HEK293 (cell line): ENCODE results near the gene IL17C.

Experiments used
- CTCF ChIA-PET: fragments of 350-600 bp; formaldehyde crosslinking; extraction: SDS; loops from one replicate; lab custom pipeline; 2021; ENCODE audit warnings: antibody characterized with exemption; lab: Yijun Ruan, JAX
- POLR2A ChIA-PET: fragments of 300-600 bp; formaldehyde crosslinking; extraction: SDS; loops from one replicate; lab custom pipeline; 2020; ENCODE audit warnings: antibody characterized with exemption, inconsistent platforms; lab: Yijun Ruan, JAX
- H3K27ac ChIP-seq: fragments of 200-500 bp; sonication (Bioruptor generic); 2 replicates; pipeline ENCODE4 v1.5.1; 2014; ENCODE audit warnings: low read depth, low read length, control low read depth, inconsistent platforms; ENCODE audit errors: extremely low read depth
- H3K36me3 ChIP-seq, 2 experiments: fragments of 200-500 bp in 1 of 2; sonication (Bioruptor generic) in 1 of 2; 1 replicate in 1 of 2; 2 replicates in 1 of 2; pipeline ENCODE4 v1.5.1; 2014 to 2017; ENCODE audit warnings: inconsistent platforms in 2 of 2, low read length in 2 of 2; ENCODE audit not compliant: control insufficient read depth in 2 of 2, insufficient read depth in 1 of 2
- H3K4me1 ChIP-seq: fragments of 200-500 bp; sonication (Bioruptor generic); 2 replicates; pipeline ENCODE4 v1.5.1; 2014; ENCODE audit warnings: mild to moderate bottlenecking, low read length, inconsistent platforms; ENCODE audit not compliant: control insufficient read depth, insufficient read depth
- H3K4me3 ChIP-seq: 2 replicates; pipeline ENCODE4 v1.5.1; 2011; ENCODE audit warnings: low read depth, mild to moderate bottlenecking, control low read depth, low read length, moderate library complexity
- H3K9me3 ChIP-seq: fragments of 200-500 bp; sonication (Bioruptor generic); 2 replicates; pipeline ENCODE4 v1.5.1; 2014; ENCODE audit warnings: low read depth, low read length, inconsistent platforms; ENCODE audit not compliant: control insufficient read depth, insufficient read depth
- BCL6B ChIP-seq: fragments of 450-650 bp; formaldehyde crosslinking; IDR thresholded peaks from 2 replicates; pipeline ENCODE4 v1.5.1; 2017; ENCODE audit warnings: missing biosample characterization, missing genetic modification characterization
- ELK4 ChIP-seq: IDR thresholded peaks from 2 replicates; pipeline ENCODE4 v1.6.1; 2011; ENCODE audit warnings: mild to moderate bottlenecking, low read depth, low read length, borderline replicate concordance
- GLIS1 ChIP-seq: fragments of 450-650 bp; formaldehyde crosslinking; IDR thresholded peaks from 2 replicates; pipeline ENCODE4 v1.5.1; 2016; ENCODE audit warnings: missing biosample characterization, missing genetic modification characterization
- PRDM1 ChIP-seq: fragments of 450-650 bp; formaldehyde crosslinking; IDR thresholded peaks from 2 replicates; pipeline ENCODE4; 2016; ENCODE audit warnings: missing biosample characterization, missing genetic modification characterization
- REPIN1 ChIP-seq: fragments of 450-650 bp; formaldehyde crosslinking; IDR thresholded peaks from 2 replicates; pipeline ENCODE4 v1.5.1; 2017; ENCODE audit warnings: missing biosample characterization, missing genetic modification characterization, low read depth
- TCF7L2 ChIP-seq: IDR thresholded peaks from 2 replicates; pipeline ENCODE4 v1.6.1; 2011; ENCODE audit warnings: low read depth, mild to moderate bottlenecking, inconsistent platforms, low read length, moderate library complexity, borderline replicate concordance
- TRIM28 ChIP-seq: IDR thresholded peaks from 2 replicates; pipeline ENCODE4 v1.6.1; 2011; ENCODE audit warnings: low read length, control low read depth, borderline replicate concordance
- ZBTB1 ChIP-seq: fragments of 450-650 bp; formaldehyde crosslinking; IDR thresholded peaks from 2 replicates; pipeline ENCODE4 v1.5.1; 2016; ENCODE audit warnings: missing biosample characterization, missing genetic modification characterization
- ZBTB7A ChIP-seq: fragments of 450-650 bp; formaldehyde crosslinking; IDR thresholded peaks from 2 replicates; pipeline ENCODE4 v1.5.1; 2016; ENCODE audit warnings: low read depth, missing biosample characterization, missing genetic modification characterization
- ZEB2 ChIP-seq: fragments of 450-650 bp; formaldehyde crosslinking; IDR thresholded peaks from 2 replicates; pipeline ENCODE4 v1.5.1; 2016; ENCODE audit warnings: missing biosample characterization, missing genetic modification characterization
- ZFP69B ChIP-seq: fragments of 450-650 bp; formaldehyde crosslinking; IDR thresholded peaks from 2 replicates; pipeline ENCODE4 v1.5.1; 2016; ENCODE audit warnings: missing biosample characterization, missing genetic modification characterization
- ZNF311 ChIP-seq: fragments of 450-650 bp; formaldehyde crosslinking; IDR thresholded peaks from 2 replicates; pipeline ENCODE4 v1.5.1; 2017; ENCODE audit warnings: missing biosample characterization, missing genetic modification characterization, borderline replicate concordance
- ZNF335 ChIP-seq: fragments of 450-650 bp; formaldehyde crosslinking; conservative IDR thresholded peaks from 2 replicates; pipeline ENCODE4 v1.5.1; 2016; ENCODE audit warnings: missing biosample characterization, missing genetic modification characterization
- ZNF350 ChIP-seq: fragments of 450-650 bp; formaldehyde crosslinking; IDR thresholded peaks from 2 replicates; pipeline ENCODE4 v1.5.0; 2017; ENCODE audit warnings: missing biosample characterization, mild to moderate bottlenecking, missing genetic modification characterization
- ZNF37A ChIP-seq: fragments of 450-650 bp; IDR thresholded peaks from 2 replicates; pipeline ENCODE4 v1.5.1; 2018; ENCODE audit warnings: missing biosample characterization, missing genetic modification characterization
- ZNF510 ChIP-seq: fragments of 450-650 bp; formaldehyde crosslinking; IDR thresholded peaks from 2 replicates; pipeline ENCODE4 v1.5.1; 2018; ENCODE audit warnings: mild to moderate bottlenecking, missing genetic modification characterization, missing biosample characterization; ENCODE audit not compliant: insufficient replicate concordance
- ZNF514 ChIP-seq: fragments of 450-650 bp; formaldehyde crosslinking; IDR thresholded peaks from 2 replicates; pipeline ENCODE4 v1.5.1; 2016; ENCODE audit warnings: missing biosample characterization, missing genetic modification characterization
- ZNF548 ChIP-seq: fragments of 450-650 bp; formaldehyde crosslinking; IDR thresholded peaks from 2 replicates; pipeline ENCODE4 v1.5.1; 2016; ENCODE audit warnings: missing biosample characterization, missing genetic modification characterization
- ZNF549 ChIP-seq: fragments of 450-650 bp; IDR thresholded peaks from 2 replicates; pipeline ENCODE4 v1.5.1; 2018; ENCODE audit warnings: missing biosample characterization, missing genetic modification characterization, mild to moderate bottlenecking, inconsistent platforms, moderate library complexity
- ZNF596 ChIP-seq: fragments of 450-650 bp; IDR thresholded peaks from 2 replicates; pipeline ENCODE4 v1.5.0; 2018; ENCODE audit warnings: missing biosample characterization, mild to moderate bottlenecking, missing genetic modification characterization, moderate library complexity
- ZNF600 ChIP-seq: fragments of 450-650 bp; formaldehyde crosslinking; IDR thresholded peaks from 2 replicates; pipeline ENCODE4 v1.5.1; 2016; ENCODE audit warnings: missing biosample characterization, missing genetic modification characterization
- ZNF621 ChIP-seq: fragments of 450-650 bp; formaldehyde crosslinking; IDR thresholded peaks from 2 replicates; pipeline ENCODE4 v1.5.1; 2017; ENCODE audit warnings: missing biosample characterization, missing genetic modification characterization
- ZNF626 ChIP-seq: fragments of 450-650 bp; sonication (Bioruptor Pico); formaldehyde crosslinking; IDR thresholded peaks from 2 replicates; pipeline ENCODE4 v1.5.1; 2018; ENCODE audit warnings: missing biosample characterization, missing genetic modification characterization, inconsistent platforms
- ZNF654 ChIP-seq: fragments of 450-650 bp; formaldehyde crosslinking; IDR thresholded peaks from 2 replicates; pipeline ENCODE4 v1.5.1; 2016; ENCODE audit warnings: low read depth, missing biosample characterization, missing genetic modification characterization
- ZNF660 ChIP-seq: fragments of 450-650 bp; IDR thresholded peaks from 2 replicates; pipeline ENCODE4 v1.5.1; 2018; ENCODE audit warnings: missing biosample characterization, mild to moderate bottlenecking, missing genetic modification characterization
- ZNF664 ChIP-seq: fragments of 450-650 bp; formaldehyde crosslinking; IDR thresholded peaks from 2 replicates; pipeline ENCODE4 v1.5.1; 2016; ENCODE audit warnings: missing biosample characterization, missing genetic modification characterization
- TF ChIP-seq, protein P1 (sequence below): fragments of 450-650 bp; formaldehyde crosslinking; IDR thresholded peaks from 2 replicates; pipeline ENCODE4 v1.5.1; 2016; ENCODE audit warnings: missing biosample characterization, missing genetic modification characterization, low read depth
- TF ChIP-seq, protein P2 (sequence below): fragments of 450-650 bp; formaldehyde crosslinking; IDR thresholded peaks from 2 replicates; pipeline ENCODE4 v1.5.1; 2017; ENCODE audit warnings: missing biosample characterization, missing genetic modification characterization
- TF ChIP-seq, protein P3 (sequence below): fragments of 450-650 bp; formaldehyde crosslinking; IDR thresholded peaks from 2 replicates; pipeline ENCODE4 v1.5.1; 2016; ENCODE audit warnings: missing biosample characterization, missing genetic modification characterization
- TF ChIP-seq, protein P4 (sequence below): fragments of 450-650 bp; formaldehyde crosslinking; IDR thresholded peaks from 2 replicates; pipeline ENCODE4 v1.5.1; 2016; ENCODE audit warnings: missing biosample characterization, missing genetic modification characterization

IL17C gene

DNA sequence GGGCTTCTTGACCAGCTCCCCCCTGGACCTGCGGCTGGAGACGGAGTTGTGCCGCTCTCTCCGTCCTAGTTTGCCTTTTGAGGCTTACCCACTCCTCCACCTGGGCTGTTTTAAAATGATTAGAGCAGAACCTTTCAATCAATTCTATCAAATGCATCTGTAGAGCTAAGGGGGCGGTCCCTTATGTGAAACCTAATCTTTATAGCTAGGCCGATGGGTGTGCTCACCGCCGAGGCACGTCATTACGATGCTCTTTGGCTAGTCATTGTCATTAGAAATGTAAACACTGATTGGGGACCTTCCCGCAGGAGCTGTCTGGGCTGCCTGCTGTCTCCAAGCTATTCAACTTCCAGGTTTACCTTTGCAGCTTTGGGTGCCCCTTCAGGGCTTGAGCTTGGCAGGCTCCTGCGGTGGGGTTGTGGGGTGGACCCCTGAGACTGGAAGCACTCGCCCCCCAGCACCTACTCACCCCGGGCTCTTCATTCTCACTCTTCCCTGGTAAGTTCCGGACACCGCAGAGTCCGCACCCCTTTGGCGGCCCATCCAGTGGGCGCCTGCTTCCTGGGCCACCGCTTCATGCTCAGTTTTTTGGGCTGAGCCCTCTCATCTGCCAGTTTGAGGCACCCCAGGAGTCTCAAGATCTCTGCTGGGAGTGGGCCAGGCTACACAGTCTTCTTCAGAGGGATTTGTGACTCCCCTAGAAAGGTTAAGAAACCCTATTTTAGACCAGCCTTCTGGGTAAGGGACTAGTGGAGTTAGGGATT, 20.9 kb upstream of the IL17C start:
- ChIA-PET POLR2A (interaction anchor here (1.1 kb wide), 1 partner anchor 47 kb away, joined by 9 read pairs; the partner anchor contains the start of gene ZC3H18), CTCF (interaction anchor here (1.1 kb wide), 1 partner anchor 15 kb away, joined by 5 read pairs; no protein-coding TSS in a partner anchor)
- no peaks in the 10 kb centered on the region for H3K9me3 ChIP-seq
- H3K27ac ChIP-seq, result no peak overlapping the region; the same call in 1 of the 2 replicates
- H3K4me3 ChIP-seq, result no peak overlapping the region
- peaks cover 4 to 66% of the 10 kb centered on the region in 2 experiments; a peak in 2 of 3 replicates for H3K36me3 ChIP-seq
- H3K4me1 ChIP-seq, result no peaks in the 10 kb centered on the region
- TF ChIP-seq TCF7L2 (no peak), PRDM1 (tag by site-specific recombination) (no peak), ZNF510 (tag by site-specific recombination) (no peak), ZNF660 (0 out of 2 replicates have a peak, but pooled peaks have one; percentile 36), ZNF664 (tag by site-specific recombination) (no peak), ZEB2 (tag by site-specific recombination) (peak; percentile 65), ZNF37A (no peak), REPIN1 (tag by site-specific recombination) (no peak), TRIM28 (no peak), ZNF621 (tag by site-specific recombination) (no peak), ZNF600 (tag by site-specific recombination) (peak; percentile 64; the same call in 1 of the 2 replicates), ZNF596 (tag by site-specific recombination) (no peak), ZNF548 (tag by site-specific recombination) (no peak), ZBTB1 (tag by site-specific recombination) (no peak), ZFP69B (tag by site-specific recombination) (no peak), ELK4 (no peak), ZNF350 (tag by site-specific recombination) (no peak), ZBTB7A (tag by site-specific recombination) (no peak), GLIS1 (tag by site-specific recombination) (no peak), BCL6B (tag by site-specific recombination) (no peak), ZNF549 (tag by site-specific recombination) (no peak), ZNF626 (tag by site-specific recombination) (no peak), ZNF514 (tag by site-specific recombination) (no peak), ZNF311 (no peak), ZNF335 (tag by site-specific recombination) (peak; percentile 77), ZNF654 (tag by site-specific recombination) (no peak)
- TF ChIP-seq, protein P1, sequence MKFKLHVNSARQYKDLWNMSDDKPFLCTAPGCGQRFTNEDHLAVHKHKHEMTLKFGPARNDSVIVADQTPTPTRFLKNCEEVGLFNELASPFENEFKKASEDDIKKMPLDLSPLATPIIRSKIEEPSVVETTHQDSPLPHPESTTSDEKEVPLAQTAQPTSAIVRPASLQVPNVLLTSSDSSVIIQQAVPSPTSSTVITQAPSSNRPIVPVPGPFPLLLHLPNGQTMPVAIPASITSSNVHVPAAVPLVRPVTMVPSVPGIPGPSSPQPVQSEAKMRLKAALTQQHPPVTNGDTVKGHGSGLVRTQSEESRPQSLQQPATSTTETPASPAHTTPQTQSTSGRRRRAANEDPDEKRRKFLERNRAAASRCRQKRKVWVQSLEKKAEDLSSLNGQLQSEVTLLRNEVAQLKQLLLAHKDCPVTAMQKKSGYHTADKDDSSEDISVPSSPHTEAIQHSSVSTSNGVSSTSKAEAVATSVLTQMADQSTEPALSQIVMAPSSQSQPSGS (tag by site-specific recombination), result peak; percentile 46; the same call in 1 of the 2 replicates
- TF ChIP-seq, protein P2, sequence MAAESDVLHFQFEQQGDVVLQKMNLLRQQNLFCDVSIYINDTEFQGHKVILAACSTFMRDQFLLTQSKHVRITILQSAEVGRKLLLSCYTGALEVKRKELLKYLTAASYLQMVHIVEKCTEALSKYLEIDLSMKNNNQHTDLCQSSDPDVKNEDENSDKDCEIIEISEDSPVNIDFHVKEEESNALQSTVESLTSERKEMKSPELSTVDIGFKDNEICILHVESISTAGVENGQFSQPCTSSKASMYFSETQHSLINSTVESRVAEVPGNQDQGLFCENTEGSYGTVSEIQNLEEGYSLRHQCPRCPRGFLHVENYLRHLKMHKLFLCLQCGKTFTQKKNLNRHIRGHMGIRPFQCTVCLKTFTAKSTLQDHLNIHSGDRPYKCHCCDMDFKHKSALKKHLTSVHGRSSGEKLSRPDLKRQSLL (tag by site-specific recombination), result no peak
- TF ChIP-seq, protein P3, sequence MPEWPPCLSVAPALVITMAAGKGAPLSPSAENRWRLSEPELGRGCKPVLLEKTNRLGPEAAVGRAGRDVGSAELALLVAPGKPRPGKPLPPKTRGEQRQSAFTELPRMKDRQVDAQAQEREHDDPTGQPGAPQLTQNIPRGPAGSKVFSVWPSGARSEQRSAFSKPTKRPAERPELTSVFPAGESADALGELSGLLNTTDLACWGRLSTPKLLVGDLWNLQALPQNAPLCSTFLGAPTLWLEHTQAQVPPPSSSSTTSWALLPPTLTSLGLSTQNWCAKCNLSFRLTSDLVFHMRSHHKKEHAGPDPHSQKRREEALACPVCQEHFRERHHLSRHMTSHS, result no peak
- TF ChIP-seq, protein P4, sequence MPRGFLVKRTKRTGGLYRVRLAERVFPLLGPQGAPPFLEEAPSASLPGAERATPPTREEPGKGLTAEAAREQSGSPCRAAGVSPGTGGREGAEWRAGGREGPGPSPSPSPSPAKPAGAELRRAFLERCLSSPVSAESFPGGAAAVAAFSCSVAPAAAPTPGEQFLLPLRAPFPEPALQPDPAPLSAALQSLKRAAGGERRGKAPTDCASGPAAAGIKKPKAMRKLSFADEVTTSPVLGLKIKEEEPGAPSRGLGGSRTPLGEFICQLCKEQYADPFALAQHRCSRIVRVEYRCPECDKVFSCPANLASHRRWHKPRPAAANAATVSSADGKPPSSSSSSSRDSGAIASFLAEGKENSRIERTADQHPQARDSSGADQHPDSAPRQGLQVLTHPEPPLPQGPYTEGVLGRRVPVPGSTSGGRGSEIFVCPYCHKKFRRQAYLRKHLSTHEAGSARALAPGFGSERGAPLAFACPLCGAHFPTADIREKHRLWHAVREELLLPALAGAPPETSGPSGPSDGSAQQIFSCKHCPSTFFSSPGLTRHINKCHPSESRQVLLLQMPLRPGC (tag by site-specific recombination), result no peak
